ENCODE measurements around the gene SPCS2. TPM values are rescaled to one million over a fixed set of nuclear protein-coding genes. Genes with fewer than 3 reads are reported as not detected.

Gene SPCS2
- total RNA-seq, 1 donor from 2014 or later, result 120 TPM

DNA sequence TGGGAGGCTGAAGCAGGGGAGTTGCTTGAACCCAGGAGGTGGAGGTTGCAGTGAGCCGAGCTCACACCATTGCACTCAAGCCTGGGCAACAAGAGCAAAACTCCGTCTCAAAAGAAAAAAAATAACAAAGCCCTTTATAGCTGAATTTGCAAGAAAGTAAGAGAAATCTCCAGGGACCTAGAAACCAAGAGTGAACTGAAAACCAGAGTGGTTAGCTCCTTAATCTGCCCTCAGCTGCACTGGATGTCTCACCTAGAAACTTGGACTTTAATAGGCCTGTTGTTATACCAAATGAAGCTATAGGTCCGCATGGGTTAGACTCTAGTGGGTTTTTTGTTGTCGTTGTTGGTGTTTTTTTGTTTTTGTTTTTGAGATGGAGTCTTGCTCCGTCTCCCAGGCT lies 43.8 kb downstream of the SPCS2 start:
- DNase-seq (ENCODE audit: low read depth) (no peak), FAIRE-seq (no peak)
- Histone ChIP-seq H3K79me2 (ENCODE audit: insufficient read depth, low read length) (no peaks in the 10 kb centered on the region), H2AFZ (ENCODE audit: low read depth, low read length) (no peak overlapping the region), H3K4me3 (ENCODE audit: insufficient read depth, low read depth, low read length) (no peak overlapping the region), H3K4me2 (ENCODE audit: low read length) (no peak overlapping the region), H3K27me3 (ENCODE audit: insufficient read depth, low read length) (no peaks in the 10 kb centered on the region), H3K9ac (ENCODE audit: low read length) (no peak overlapping the region), H4K20me1 (ENCODE audit: insufficient read depth, low read length) (peaks cover 6% of the 10 kb centered on the region), H3K27ac (ENCODE audit: low read depth, low read length) (no peak overlapping the region), H3K4me1 (ENCODE audit: insufficient read depth, low read length) (no peaks in the 10 kb centered on the region), H3K9me3 (ENCODE audit: insufficient read depth, low read depth, low read length) (no peaks in the 10 kb centered on the region), H3K36me3 (ENCODE audit: insufficient read depth, low read length) (peaks cover 5% of the 10 kb centered on the region)
- H3K4me3 Mint-ChIP-seq (ENCODE audit: unreplicated experiment), result no peak overlapping the region
- TF ChIP-seq CTCF (IDR thresholded peaks at IDR 0.05; ENCODE audit: insufficient read depth, low read depth, low read length) (no peak), EZH2 (IDR thresholded peaks at IDR 0.05; ENCODE audit: insufficient read depth, low read length) (no peak)
- peaks cover 2% of the 10 kb centered on the region for H3K36me3 Mint-ChIP-seq (ENCODE audit: low read depth, unreplicated experiment)
- no peak overlapping the region for H3K27ac Mint-ChIP-seq (ENCODE audit: unreplicated experiment)
- no peaks in the 10 kb centered on the region for H3K9me3 Mint-ChIP-seq (ENCODE audit: unreplicated experiment)
- H3K27me3 Mint-ChIP-seq (ENCODE audit: low read depth, unreplicated experiment), result no peaks in the 10 kb centered on the region
- H3K4me1 Mint-ChIP-seq (ENCODE audit: low read depth, unreplicated experiment), result peaks cover 3% of the 10 kb centered on the region

DNA sequence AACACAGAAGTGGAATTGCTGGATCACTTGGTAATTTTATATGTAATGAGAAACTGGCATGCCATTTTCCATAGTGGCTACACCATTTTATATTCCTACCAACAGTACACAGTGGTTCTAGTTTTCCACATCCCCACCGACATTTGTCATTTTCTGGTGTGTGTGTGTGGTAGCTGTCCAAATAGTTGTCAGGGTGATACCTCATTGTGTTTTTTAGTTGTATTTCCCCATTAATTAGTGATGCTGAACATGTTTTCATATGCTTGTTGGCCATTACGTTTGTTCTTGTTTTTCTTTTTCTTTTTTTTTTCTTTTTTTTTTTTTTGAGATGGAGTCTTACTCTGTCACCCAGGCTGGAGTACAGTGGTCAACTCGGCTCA lies 51.9 kb downstream of the SPCS2 start:
- Histone ChIP-seq H3K4me2 (ENCODE audit: low read length) (no peak overlapping the region), H4K20me1 (ENCODE audit: insufficient read depth, low read length) (no peaks in the 10 kb centered on the region), H3K36me3 (ENCODE audit: insufficient read depth, low read length) (peaks cover 8% of the 10 kb centered on the region), H3K27ac (ENCODE audit: low read depth, low read length) (no peak overlapping the region), H3K27me3 (ENCODE audit: insufficient read depth, low read length) (no peaks in the 10 kb centered on the region), H3K9ac (ENCODE audit: low read length) (no peak overlapping the region), H3K79me2 (ENCODE audit: insufficient read depth, low read length) (no peaks in the 10 kb centered on the region), H2AFZ (ENCODE audit: low read depth, low read length) (no peak overlapping the region), H3K9me3 (ENCODE audit: insufficient read depth, low read depth, low read length) (no peaks in the 10 kb centered on the region), H3K4me1 (ENCODE audit: insufficient read depth, low read length) (no peaks in the 10 kb centered on the region), H3K4me3 (ENCODE audit: insufficient read depth, low read depth, low read length) (no peak overlapping the region)
- H3K9me3 Mint-ChIP-seq (ENCODE audit: unreplicated experiment), result no peaks in the 10 kb centered on the region
- no peak for FAIRE-seq
- no peak for DNase-seq (ENCODE audit: low read depth)
- no peak overlapping the region for H3K27ac Mint-ChIP-seq (ENCODE audit: unreplicated experiment)
- H3K4me1 Mint-ChIP-seq (ENCODE audit: low read depth, unreplicated experiment), result no peaks in the 10 kb centered on the region
- H3K4me3 Mint-ChIP-seq (ENCODE audit: unreplicated experiment), result no peak overlapping the region
- H3K36me3 Mint-ChIP-seq (ENCODE audit: low read depth, unreplicated experiment), result peaks cover 12% of the 10 kb centered on the region
- H3K27me3 Mint-ChIP-seq (ENCODE audit: low read depth, unreplicated experiment), result no peaks in the 10 kb centered on the region
- TF ChIP-seq EZH2 (IDR thresholded peaks at IDR 0.05; ENCODE audit: insufficient read depth, low read length), result no peak
- no peak for TF ChIP-seq CTCF (IDR thresholded peaks at IDR 0.05; ENCODE audit: insufficient read depth, low read depth, low read length)

DNA sequence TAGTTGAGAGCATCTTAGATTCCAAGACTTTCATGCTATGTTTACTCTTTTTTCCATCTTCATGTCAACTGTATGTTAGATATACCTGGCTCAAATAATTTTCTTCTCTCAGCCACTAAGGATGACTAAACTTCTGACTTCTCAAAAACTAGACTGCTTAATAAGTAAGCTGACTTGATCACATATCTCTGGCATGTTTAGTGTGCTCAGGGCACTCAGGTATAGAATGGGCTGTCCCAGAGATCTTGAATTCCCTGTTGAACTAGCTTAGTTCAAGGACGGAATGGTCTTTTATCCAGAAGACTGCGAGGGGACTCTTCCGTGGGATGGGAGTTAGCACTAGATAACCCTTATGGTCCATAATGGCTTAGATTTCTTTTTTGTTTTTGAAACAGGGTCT lies 52.6 kb downstream of the SPCS2 start:
- Mint-ChIP-seq H3K9me3 (ENCODE audit: unreplicated experiment) (no peaks in the 10 kb centered on the region), H3K4me1 (ENCODE audit: low read depth, unreplicated experiment) (no peaks in the 10 kb centered on the region), H3K27ac (ENCODE audit: unreplicated experiment) (no peak overlapping the region), H3K4me3 (ENCODE audit: unreplicated experiment) (no peak overlapping the region), H3K27me3 (ENCODE audit: low read depth, unreplicated experiment) (no peaks in the 10 kb centered on the region), H3K36me3 (ENCODE audit: low read depth, unreplicated experiment) (peaks cover 16% of the 10 kb centered on the region)
- no peak overlapping the region for H3K4me3 ChIP-seq (ENCODE audit: insufficient read depth, low read depth, low read length)
- H3K9me3 ChIP-seq (ENCODE audit: insufficient read depth, low read depth, low read length), result no peaks in the 10 kb centered on the region
- no peak overlapping the region for H3K4me2 ChIP-seq (ENCODE audit: low read length)
- H3K27ac ChIP-seq (ENCODE audit: low read depth, low read length), result no peak overlapping the region
- DNase-seq (ENCODE audit: low read depth) (no peak), FAIRE-seq (no peak)
- H4K20me1 ChIP-seq (ENCODE audit: insufficient read depth, low read length), result no peaks in the 10 kb centered on the region
- no peaks in the 10 kb centered on the region for H3K4me1 ChIP-seq (ENCODE audit: insufficient read depth, low read length)
- no peak overlapping the region for H2AFZ ChIP-seq (ENCODE audit: low read depth, low read length)
- peaks cover 9% of the 10 kb centered on the region for H3K36me3 ChIP-seq (ENCODE audit: insufficient read depth, low read length)
- no peaks in the 10 kb centered on the region for H3K79me2 ChIP-seq (ENCODE audit: insufficient read depth, low read length)
- no peaks in the 10 kb centered on the region for H3K27me3 ChIP-seq (ENCODE audit: insufficient read depth, low read length)
- TF ChIP-seq CTCF (IDR thresholded peaks at IDR 0.05; ENCODE audit: insufficient read depth, low read depth, low read length), result no peak
- no peak for TF ChIP-seq EZH2 (IDR thresholded peaks at IDR 0.05; ENCODE audit: insufficient read depth, low read length)
- no peak overlapping the region for H3K9ac ChIP-seq (ENCODE audit: low read length)
